MM.1S (cell line): ENCODE measurements around the gene LDLRAP1.

Source experiments
- DNase-seq: peaks from one replicate; pipeline ENCODE4 v3.0.0-alpha.2; 2015
- H2AFZ ChIP-seq: fragments of 300-600 bp; sonication (generic); 2 replicates; pipeline ENCODE4 v1.6.0; 2016; ENCODE audit warnings: antibody characterized with exemption, low read length
- H3F3A ChIP-seq: fragments of 300-600 bp; sonication (generic); 2 replicates; pipeline ENCODE4 v1.6.1; 2016; ENCODE audit warnings: mild to moderate bottlenecking, antibody characterized with exemption, low read length, moderate library complexity, mixed read lengths; ENCODE audit not compliant: insufficient read depth
- H3K27ac ChIP-seq: fragments of 300-600 bp; sonication (generic); 2 replicates; pipeline ENCODE4 v1.5.1; 2016; ENCODE audit warnings: mild to moderate bottlenecking, low read length
- H3K27me3 ChIP-seq: fragments of 300-600 bp; sonication (generic); replicated peaks from 2 replicates; pipeline ENCODE4 v1.6.0; 2016; ENCODE audit warnings: low read length; ENCODE audit not compliant: insufficient read depth
- H3K36me3 ChIP-seq: fragments of 300-600 bp; sonication (generic); replicated peaks from 2 replicates; pipeline ENCODE4 v1.6.1; 2016; ENCODE audit warnings: mild to moderate bottlenecking, low read length, mixed read lengths; ENCODE audit not compliant: insufficient read depth
- H3K4me1 ChIP-seq: fragments of 300-600 bp; sonication (generic); 2 replicates; pipeline ENCODE4 v1.6.1; 2016; ENCODE audit warnings: low read length, mixed read lengths
- H3K4me2 ChIP-seq: fragments of 300-600 bp; sonication (generic); 2 replicates; pipeline ENCODE4 v1.6.0; 2016; ENCODE audit warnings: low read depth, low read length
- H3K4me3 ChIP-seq: fragments of 300-600 bp; sonication (generic); 2 replicates; pipeline ENCODE4 v1.5.1; 2016; ENCODE audit warnings: low read length, mixed read lengths
- H3K79me2 ChIP-seq: fragments of 300-600 bp; sonication (generic); 2 replicates; pipeline ENCODE4 v1.6.1; 2016; ENCODE audit warnings: mixed run types, low read length, mixed read lengths
- H3K9ac ChIP-seq: fragments of 300-600 bp; sonication (generic); 2 replicates; pipeline ENCODE4 v1.6.1; 2016; ENCODE audit warnings: low read length, mixed read lengths
- H3K9me2 ChIP-seq: fragments of 300-600 bp; sonication (generic); replicated peaks from 2 replicates; pipeline ENCODE4 v1.6.1; 2016; ENCODE audit warnings: mild to moderate bottlenecking, low read length, mixed read lengths; ENCODE audit not compliant: insufficient read depth
- H3K9me3 ChIP-seq: fragments of 300-600 bp; sonication (generic); replicated peaks from 2 replicates; pipeline ENCODE4 v1.6.1; 2016; ENCODE audit warnings: mild to moderate bottlenecking, low read length, mixed read lengths; ENCODE audit not compliant: insufficient read depth
- H4K20me1 ChIP-seq: fragments of 300-600 bp; sonication (generic); 2 replicates; pipeline ENCODE4 v1.6.1; 2016; ENCODE audit warnings: mild to moderate bottlenecking, low read length, moderate library complexity, mixed read lengths; ENCODE audit not compliant: insufficient read depth
- EZH2 ChIP-seq: fragments of 300-600 bp; sonication (generic); optimal IDR thresholded peaks from 2 replicates; pipeline ENCODE3; 2017; ENCODE audit warnings: low read depth, mild to moderate bottlenecking, antibody characterized with exemption, low read length, mixed read lengths
- EZH2phosphoT487 ChIP-seq: fragments of 300-600 bp; sonication (generic); IDR thresholded peaks from 2 replicates; pipeline ENCODE4 v1.6.1; 2018; ENCODE audit warnings: antibody characterized with exemption, low read length
- TF ChIP-seq, protein P1 (sequence below): fragments of 300-600 bp; sonication (generic); IDR thresholded peaks from 2 replicates; pipeline ENCODE4 v1.5.1; 2016; ENCODE audit warnings: antibody characterized with exemption, low read length, mixed read lengths

The LDLRAP1 gene

DNA sequence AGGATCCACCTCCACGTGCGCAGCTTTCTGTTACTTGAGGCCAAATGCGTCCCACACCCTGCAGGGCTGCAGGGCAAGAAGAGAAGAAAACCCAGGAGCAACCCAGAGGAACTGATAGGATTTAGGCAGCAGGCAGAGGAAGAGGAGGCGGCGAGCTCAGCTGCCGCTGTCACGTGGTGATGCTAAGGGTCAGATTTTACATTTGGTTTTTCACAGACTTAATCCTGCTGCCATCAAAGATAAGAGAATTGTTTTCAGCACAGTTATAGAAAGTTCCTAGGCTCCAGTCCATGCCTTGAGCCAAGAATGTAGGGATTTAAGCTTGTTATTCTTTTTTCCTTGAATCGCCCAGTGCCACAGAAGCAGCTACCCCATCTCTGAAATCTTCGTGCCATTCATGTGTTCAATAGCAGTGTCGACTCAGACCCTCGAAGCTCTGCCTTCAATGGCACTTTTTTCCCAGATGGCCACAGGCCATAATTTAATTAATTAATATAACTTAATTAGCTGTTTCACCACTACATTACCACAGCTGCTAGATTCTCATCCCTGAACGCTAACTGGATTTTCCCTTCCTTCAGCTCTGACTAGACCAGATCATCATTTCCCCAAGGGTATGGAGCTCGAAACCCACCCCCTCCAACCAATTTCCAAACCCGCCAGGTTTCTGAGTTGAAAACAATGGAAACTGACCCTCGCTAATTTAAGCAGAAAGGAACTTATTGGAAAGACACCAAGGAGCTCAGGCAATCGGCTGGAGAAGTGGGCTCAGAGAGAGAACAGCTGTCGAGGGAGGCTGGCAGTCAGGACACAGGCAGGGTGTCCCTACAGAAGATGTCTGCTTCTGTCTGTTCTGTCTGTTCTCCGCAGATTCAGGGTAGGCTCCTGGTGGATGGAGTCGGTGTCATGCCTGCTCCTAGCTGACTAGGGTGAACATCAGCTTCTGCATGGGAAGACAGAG lies 36.2 kb downstream of the LDLRAP1 start:
- Histone ChIP-seq H3K4me1 (no peaks in the 10 kb centered on the region), H2AFZ (no peak overlapping the region), H3K9me2 (no peaks in the 10 kb centered on the region), H3F3A (no peaks in the 10 kb centered on the region), H3K9ac (no peak overlapping the region), H4K20me1 (no peaks in the 10 kb centered on the region), H3K27me3 (no peaks in the 10 kb centered on the region), H3K9me3 (no peaks in the 10 kb centered on the region), H3K27ac (no peak overlapping the region), H3K4me3 (no peak overlapping the region), H3K4me2 (no peak overlapping the region), H3K36me3 (no peaks in the 10 kb centered on the region), H3K79me2 (no peaks in the 10 kb centered on the region)
- no peak for DNase-seq
- TF ChIP-seq EZH2phosphoT487 (no peak), EZH2 (no peak)
- TF ChIP-seq, protein P1, sequence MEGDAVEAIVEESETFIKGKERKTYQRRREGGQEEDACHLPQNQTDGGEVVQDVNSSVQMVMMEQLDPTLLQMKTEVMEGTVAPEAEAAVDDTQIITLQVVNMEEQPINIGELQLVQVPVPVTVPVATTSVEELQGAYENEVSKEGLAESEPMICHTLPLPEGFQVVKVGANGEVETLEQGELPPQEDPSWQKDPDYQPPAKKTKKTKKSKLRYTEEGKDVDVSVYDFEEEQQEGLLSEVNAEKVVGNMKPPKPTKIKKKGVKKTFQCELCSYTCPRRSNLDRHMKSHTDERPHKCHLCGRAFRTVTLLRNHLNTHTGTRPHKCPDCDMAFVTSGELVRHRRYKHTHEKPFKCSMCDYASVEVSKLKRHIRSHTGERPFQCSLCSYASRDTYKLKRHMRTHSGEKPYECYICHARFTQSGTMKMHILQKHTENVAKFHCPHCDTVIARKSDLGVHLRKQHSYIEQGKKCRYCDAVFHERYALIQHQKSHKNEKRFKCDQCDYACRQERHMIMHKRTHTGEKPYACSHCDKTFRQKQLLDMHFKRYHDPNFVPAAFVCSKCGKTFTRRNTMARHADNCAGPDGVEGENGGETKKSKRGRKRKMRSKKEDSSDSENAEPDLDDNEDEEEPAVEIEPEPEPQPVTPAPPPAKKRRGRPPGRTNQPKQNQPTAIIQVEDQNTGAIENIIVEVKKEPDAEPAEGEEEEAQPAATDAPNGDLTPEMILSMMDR = no peak

DNA sequence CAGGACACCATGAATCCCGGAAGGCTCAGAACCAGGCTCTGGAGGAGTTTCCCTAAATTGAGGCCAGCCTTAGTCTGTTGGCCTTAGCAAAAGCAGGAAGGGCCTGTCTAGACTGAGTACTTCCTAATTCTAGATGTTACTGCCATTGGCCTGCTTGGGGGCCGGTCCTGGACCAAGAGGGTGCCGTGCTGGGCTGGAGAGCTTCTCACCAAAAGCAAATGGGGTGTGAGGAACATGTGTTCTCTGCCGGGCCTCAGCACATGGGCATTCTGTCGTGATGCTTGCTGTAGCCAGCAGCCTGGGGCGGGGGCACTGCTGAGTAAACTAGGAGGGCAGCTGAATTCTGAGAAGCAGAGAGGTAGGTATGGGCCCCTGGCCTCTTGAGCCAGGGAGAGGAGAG lies 37.5 kb downstream of the LDLRAP1 start:
- H3K4me2 ChIP-seq = no peak overlapping the region
- no peaks in the 10 kb centered on the region for H3K9me3 ChIP-seq
- H3K9ac ChIP-seq = no peak overlapping the region

DNA sequence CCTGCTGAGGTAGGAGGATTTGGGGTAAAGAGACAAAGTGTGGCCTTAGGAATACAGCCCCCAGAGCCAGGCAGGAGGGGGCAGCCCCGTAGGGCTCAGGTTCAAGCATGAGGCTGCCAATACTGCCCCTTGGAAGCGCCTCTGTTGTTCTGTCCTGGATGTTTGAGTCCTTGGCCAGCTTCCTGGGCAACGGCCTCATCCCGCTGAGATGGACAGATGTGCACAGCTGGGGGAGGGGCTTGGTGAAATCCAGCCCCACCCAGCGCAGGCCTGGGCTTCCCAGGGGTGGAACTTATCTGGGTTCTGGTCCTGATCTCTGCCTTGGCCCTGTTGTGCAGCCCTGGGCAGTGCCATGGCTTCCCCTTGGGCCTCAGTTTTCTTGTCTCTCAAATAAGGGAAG lies 38.4 kb downstream of the LDLRAP1 start:
- Histone ChIP-seq H3K9me2 (no peaks in the 10 kb centered on the region), H3K4me3 (no peak overlapping the region), H2AFZ (no peak overlapping the region), H3K9me3 (no peaks in the 10 kb centered on the region), H3K36me3 (no peaks in the 10 kb centered on the region), H4K20me1 (no peaks in the 10 kb centered on the region), H3K4me2 (no peak overlapping the region), H3F3A (no peaks in the 10 kb centered on the region), H3K27me3 (no peaks in the 10 kb centered on the region), H3K79me2 (no peaks in the 10 kb centered on the region), H3K9ac (no peak overlapping the region), H3K27ac (no peak overlapping the region), H3K4me1 (no peaks in the 10 kb centered on the region)
- no peak for TF ChIP-seq EZH2
- TF ChIP-seq, protein P1 = no peak
- DNase-seq = no peak

More for the DNA sequence above, 37.5 kb downstream of the LDLRAP1 start:
- TF ChIP-seq EZH2phosphoT487 (no peak), EZH2 (no peak)
- TF ChIP-seq, protein P1 = no peak
- Histone ChIP-seq H4K20me1 (no peaks in the 10 kb centered on the region), H3K27me3 (no peaks in the 10 kb centered on the region), H2AFZ (no peak overlapping the region), H3K79me2 (no peaks in the 10 kb centered on the region), H3K4me3 (no peak overlapping the region), H3K27ac (no peak overlapping the region), H3F3A (no peaks in the 10 kb centered on the region), H3K4me1 (no peaks in the 10 kb centered on the region), H3K9me2 (no peaks in the 10 kb centered on the region), H3K36me3 (no peaks in the 10 kb centered on the region)
- DNase-seq = no peak
